ENCODE measurements around the gene REPS2. TPM values are rescaled to one million over a fixed set of nuclear protein-coding genes. Genes with fewer than 3 reads are reported as not detected.

The REPS2 gene
- polyA plus RNA-seq, 12 donors = 6.7 to 18.9 (median 9.8) TPM; not detected in 1

Other genes with a start within 250 kb of the REPS2 start
- 10 to 100 TPM in 11 of 12 donors, not detected in 1; 13.2 to 28.0 (median 18.9) TPM for gene CTPS2, start 234.0 kb upstream of the REPS2 start, polyA plus RNA-seq (ENCODE audit: insufficient read length in 12 of 12)
- 10 to 100 TPM; 13.7 to 67.8 (median 17.5) TPM for gene SYAP1, start 227.0 kb upstream of the REPS2 start, polyA plus RNA-seq (ENCODE audit: insufficient read length in 12 of 12)
- gene TXLNG, start 160.2 kb upstream of the REPS2 start, polyA plus RNA-seq (ENCODE audit: insufficient read length in 12 of 12) = 10 to 100 TPM in 4 of 12 donors, 1 to 10 TPM in 7, not detected in 1; 7.9 to 14.2 (median 9.7) TPM
- 100 to 1,000 TPM in 10 of 12 donors, 10 to 100 TPM in 1, not detected in 1; 96.2 to 213 (median 176) TPM for gene RBBP7, start 76.3 kb upstream of the REPS2 start, polyA plus RNA-seq (ENCODE audit: insufficient read length in 12 of 12)

Measured in muscle of arm (tissue), 12 donors.